ENCODE results near the gene BICDL1.
A peak's percentile ranks its signal among the peaks of the same experiment; 100 is the strongest.

The BICDL1 gene

GRCh38 chr12:120103044-120103338, 114.0 kb downstream of the BICDL1 start:
- no peak for DNase-seq

GRCh38 chr12:120103371-120103770, 114.3 kb downstream of the BICDL1 start:
- no peak for DNase-seq

- no peak for DNase-seq
Observed at GRCh38 chr12:120106151-120106550, 117.1 kb downstream of the BICDL1 start.

- no peak for DNase-seq
Observed at GRCh38 chr12:120109570-120110267, 120.7 kb downstream of the BICDL1 start.

GRCh38 chr12:120110550-120111501, 121.8 kb downstream of the BICDL1 start:
- no peak for DNase-seq

GRCh38 chr12:120115066-120115465, 126.0 kb downstream of the BICDL1 start:
- DNase-seq, result no peak

- DNase-seq, result peak; percentile 42
Observed at GRCh38 chr12:120115692-120116440, 126.8 kb downstream of the BICDL1 start.

GRCh38 chr12:120116441-120116791, 127.4 kb downstream of the BICDL1 start, which contains the start of gene RAB35:
RAB35 (minus strand) TSS chr12:120116753; CDS start chr12:120116650, 103 bp downstream.
- no peak for DNase-seq

GRCh38 chr12:120116792-120117651, 128.0 kb downstream of the BICDL1 start:
- peak; percentile 93 for DNase-seq

GRCh38 chr12:120117961-120118320, 128.9 kb downstream of the BICDL1 start:
- DNase-seq, result no peak

GRCh38 chr12:120118321-120119061, 129.5 kb downstream of the BICDL1 start:
- peak; percentile 61 for DNase-seq

GRCh38 chr12:120119271-120119973, 130.4 kb downstream of the BICDL1 start:
- DNase-seq, result peak; percentile 52

- DNase-seq, result no peak
Observed at GRCh38 chr12:120121343-120121742, 132.3 kb downstream of the BICDL1 start.

- no peak for DNase-seq
Observed at GRCh38 chr12:120121766-120122293, 132.8 kb downstream of the BICDL1 start.

- DNase-seq, result no peak
Observed at GRCh38 chr12:120125029-120125428, 136.0 kb downstream of the BICDL1 start.

- DNase-seq, result no peak
Observed at GRCh38 chr12:120125792-120126634, 137.0 kb downstream of the BICDL1 start.

- DNase-seq, result peak; percentile 10
Observed at GRCh38 chr12:120126635-120127005, 137.6 kb downstream of the BICDL1 start.

GRCh38 chr12:120130011-120130410, 141.0 kb downstream of the BICDL1 start:
- no peak for DNase-seq

- no peak for DNase-seq
Observed at GRCh38 chr12:120131116-120131515, 142.1 kb downstream of the BICDL1 start.
